Measurements from ENCODE around the gene ZFP90. TPM values are rescaled to one million over a fixed set of nuclear protein-coding genes. Genes with fewer than 3 reads are reported as not detected.

Gene ZFP90
- total RNA-seq, 4 donors from 2014 or later: 21.3 to 38.2 (median 27.3) TPM

DNA sequence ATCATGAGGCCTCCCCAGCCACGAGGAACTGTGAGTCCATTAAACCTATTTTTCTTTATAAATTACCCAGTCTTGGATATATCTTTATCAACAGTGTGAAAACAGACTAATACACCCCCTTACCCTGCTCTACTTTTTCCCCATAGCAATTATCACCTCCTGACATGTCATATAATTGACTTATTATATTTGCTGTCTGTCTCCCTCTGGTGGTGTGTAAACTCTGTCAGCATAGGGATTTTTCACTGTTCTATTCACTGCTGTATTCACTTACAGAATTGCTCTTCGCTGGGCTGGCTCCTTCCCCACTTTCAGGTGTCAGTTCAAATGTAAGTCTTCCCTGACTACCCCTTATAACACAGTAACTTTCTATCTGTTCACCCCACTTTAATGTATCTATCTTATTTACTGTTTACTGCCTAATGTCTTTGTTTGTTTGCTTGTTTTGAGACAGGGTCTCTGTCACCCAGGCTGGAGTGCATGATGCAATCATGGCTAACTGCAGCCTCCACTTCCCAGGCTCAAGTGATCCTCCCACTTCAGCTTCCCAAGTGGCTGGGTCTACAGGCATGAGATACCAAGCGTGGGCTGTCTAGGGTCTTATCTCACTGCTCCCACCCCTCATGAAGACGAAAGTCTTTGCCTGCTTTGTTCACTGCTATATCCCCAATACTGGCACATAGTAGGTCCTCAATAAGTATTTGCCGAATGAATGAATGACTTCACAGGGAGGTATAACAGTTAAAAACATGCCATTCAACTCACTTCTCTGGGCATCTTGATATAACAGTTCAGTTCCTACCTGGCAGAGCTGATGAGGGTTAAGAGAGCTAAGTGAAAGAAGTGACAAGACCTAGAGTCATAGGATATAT is 53.6 kb downstream of the ZFP90 start:
- no peak overlapping the region for H3K4me3 ChIP-seq
- WGBS, 2 donors (ENCODE audit: low coverage in 1 of 2): 95 to 96% methylated on average over 2 to 4 of the region's 5 CpGs
- TF ChIP-seq POLR2A (IDR thresholded peaks at IDR 0.05) (no peak), POLR2AphosphoS5 (IDR thresholded peaks at IDR 0.05) (no peak), EP300 (IDR thresholded peaks at IDR 0.05) (no peak)
- TF ChIP-seq, protein P1, sequence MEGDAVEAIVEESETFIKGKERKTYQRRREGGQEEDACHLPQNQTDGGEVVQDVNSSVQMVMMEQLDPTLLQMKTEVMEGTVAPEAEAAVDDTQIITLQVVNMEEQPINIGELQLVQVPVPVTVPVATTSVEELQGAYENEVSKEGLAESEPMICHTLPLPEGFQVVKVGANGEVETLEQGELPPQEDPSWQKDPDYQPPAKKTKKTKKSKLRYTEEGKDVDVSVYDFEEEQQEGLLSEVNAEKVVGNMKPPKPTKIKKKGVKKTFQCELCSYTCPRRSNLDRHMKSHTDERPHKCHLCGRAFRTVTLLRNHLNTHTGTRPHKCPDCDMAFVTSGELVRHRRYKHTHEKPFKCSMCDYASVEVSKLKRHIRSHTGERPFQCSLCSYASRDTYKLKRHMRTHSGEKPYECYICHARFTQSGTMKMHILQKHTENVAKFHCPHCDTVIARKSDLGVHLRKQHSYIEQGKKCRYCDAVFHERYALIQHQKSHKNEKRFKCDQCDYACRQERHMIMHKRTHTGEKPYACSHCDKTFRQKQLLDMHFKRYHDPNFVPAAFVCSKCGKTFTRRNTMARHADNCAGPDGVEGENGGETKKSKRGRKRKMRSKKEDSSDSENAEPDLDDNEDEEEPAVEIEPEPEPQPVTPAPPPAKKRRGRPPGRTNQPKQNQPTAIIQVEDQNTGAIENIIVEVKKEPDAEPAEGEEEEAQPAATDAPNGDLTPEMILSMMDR (IDR thresholded peaks at IDR 0.05): no peak

DNA sequence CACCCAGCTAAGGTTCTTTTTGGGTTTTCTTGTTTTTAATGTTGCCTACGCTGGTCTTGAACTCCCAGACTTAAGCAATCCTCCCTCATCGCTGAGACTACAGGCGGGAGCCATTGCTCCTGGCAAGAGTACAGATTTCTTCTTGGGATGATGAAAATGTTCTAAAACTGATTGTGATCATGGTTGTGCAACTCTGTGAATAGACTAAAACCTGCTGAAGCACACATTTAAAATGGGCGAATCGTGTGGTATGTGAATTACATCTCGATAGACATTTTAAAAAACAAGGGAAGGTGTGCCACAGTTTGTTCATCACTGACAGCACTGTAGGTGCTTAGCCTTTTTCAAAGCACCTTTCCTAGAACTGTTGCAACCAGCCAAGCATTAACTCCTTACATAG is 57.2 kb downstream of the ZFP90 start:
- no peaks in the 10 kb centered on the region for H3K9me3 ChIP-seq
- H3K4me1 ChIP-seq: no peaks in the 10 kb centered on the region
- ATAC-seq: no peak
- no peaks in the 10 kb centered on the region for H3K36me3 ChIP-seq
- H3K4me3 ChIP-seq: no peak overlapping the region
- TF ChIP-seq, protein P1 (IDR thresholded peaks at IDR 0.05): no peak
- TF ChIP-seq POLR2A (IDR thresholded peaks at IDR 0.05) (no peak), EP300 (IDR thresholded peaks at IDR 0.05) (no peak), POLR2AphosphoS5 (IDR thresholded peaks at IDR 0.05) (no peak)
- H3K27ac ChIP-seq: no peak overlapping the region
- 80 to 92% methylated on average over 3 to 6 of the region's 6 CpGs for WGBS, 2 donors (ENCODE audit: low coverage in 1 of 2)
- H3K27me3 ChIP-seq: no peaks in the 10 kb centered on the region

More for the DNA sequence above, 53.6 kb downstream of the ZFP90 start:
- peaks cover 4% of the 10 kb centered on the region for H3K27me3 ChIP-seq
- H3K36me3 ChIP-seq: no peaks in the 10 kb centered on the region
- H3K4me1 ChIP-seq: no peaks in the 10 kb centered on the region
- H3K27ac ChIP-seq: no peak overlapping the region
- ATAC-seq: no peak
- H3K9me3 ChIP-seq: no peaks in the 10 kb centered on the region

DNA sequence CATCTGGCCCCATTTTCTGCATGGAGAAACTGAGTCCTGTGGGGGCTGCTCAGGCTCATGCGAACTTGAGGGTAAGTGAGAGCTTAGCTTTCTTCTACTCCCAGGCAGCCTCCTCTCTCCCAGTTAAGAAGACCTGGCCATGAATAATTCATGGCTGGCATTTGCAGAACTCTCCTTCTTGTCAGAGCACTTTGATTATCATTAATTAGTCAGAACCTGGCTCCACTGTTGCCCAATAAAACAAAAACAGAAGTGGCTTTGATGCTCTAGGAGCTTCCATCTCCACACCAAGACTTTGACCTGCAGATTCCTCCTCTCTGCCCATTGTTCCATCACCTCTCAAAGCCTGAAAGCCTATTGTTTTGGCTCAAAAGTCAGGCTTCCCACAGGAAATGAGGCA is 60.5 kb downstream of the ZFP90 start:
- Histone ChIP-seq H3K27ac (no peak overlapping the region), H3K36me3 (no peaks in the 10 kb centered on the region), H3K4me3 (no peak overlapping the region), H3K4me1 (no peaks in the 10 kb centered on the region), H3K9me3 (no peaks in the 10 kb centered on the region), H3K27me3 (no peaks in the 10 kb centered on the region)
- 90% methylated on average over 1 of the region's 1 CpG; no CpG with 5 or more reads in 1 of the 2 donors for WGBS, 2 donors (ENCODE audit: low coverage in 1 of 2)
- TF ChIP-seq, protein P1 (IDR thresholded peaks at IDR 0.05): no peak
- TF ChIP-seq POLR2AphosphoS5 (IDR thresholded peaks at IDR 0.05): no peak
- TF ChIP-seq EP300 (IDR thresholded peaks at IDR 0.05): no peak
- TF ChIP-seq POLR2A (IDR thresholded peaks at IDR 0.05): no peak
- no peak for ATAC-seq

DNA sequence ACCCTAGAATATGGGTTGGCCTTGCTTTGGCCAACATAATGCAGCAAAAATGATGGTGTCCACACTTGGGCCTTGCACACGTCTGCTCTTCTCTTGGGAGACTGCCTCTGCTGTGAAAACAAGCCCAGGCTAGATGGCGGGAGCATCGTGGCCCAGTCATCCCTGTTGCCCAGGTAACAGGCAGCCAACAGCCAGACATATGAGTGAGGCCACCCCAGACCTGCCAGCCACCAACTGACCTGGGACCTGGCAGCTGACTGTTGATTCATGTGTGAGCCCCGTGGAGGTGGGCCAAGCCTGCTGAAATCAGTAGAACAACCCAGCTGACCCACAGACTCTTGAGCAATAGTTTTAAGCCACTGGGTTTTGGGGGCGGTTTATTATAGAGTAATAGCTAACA is 66.7 kb downstream of the ZFP90 start:
- no peak for TF ChIP-seq POLR2A (IDR thresholded peaks at IDR 0.05)
- TF ChIP-seq EP300 (IDR thresholded peaks at IDR 0.05): no peak
- no peak for TF ChIP-seq POLR2AphosphoS5 (IDR thresholded peaks at IDR 0.05)
- TF ChIP-seq, protein P1 (IDR thresholded peaks at IDR 0.05): no peak
- Histone ChIP-seq H3K27ac (no peak overlapping the region), H3K9me3 (no peaks in the 10 kb centered on the region), H3K4me1 (no peaks in the 10 kb centered on the region), H3K4me3 (no peak overlapping the region), H3K27me3 (no peaks in the 10 kb centered on the region), H3K36me3 (no peaks in the 10 kb centered on the region)
- ATAC-seq: no peak
- WGBS, 2 donors (ENCODE audit: low coverage in 1 of 2): 75% methylated on average over 2 of the region's 5 CpGs; no CpG with 5 or more reads in 1 of the 2 donors

DNA sequence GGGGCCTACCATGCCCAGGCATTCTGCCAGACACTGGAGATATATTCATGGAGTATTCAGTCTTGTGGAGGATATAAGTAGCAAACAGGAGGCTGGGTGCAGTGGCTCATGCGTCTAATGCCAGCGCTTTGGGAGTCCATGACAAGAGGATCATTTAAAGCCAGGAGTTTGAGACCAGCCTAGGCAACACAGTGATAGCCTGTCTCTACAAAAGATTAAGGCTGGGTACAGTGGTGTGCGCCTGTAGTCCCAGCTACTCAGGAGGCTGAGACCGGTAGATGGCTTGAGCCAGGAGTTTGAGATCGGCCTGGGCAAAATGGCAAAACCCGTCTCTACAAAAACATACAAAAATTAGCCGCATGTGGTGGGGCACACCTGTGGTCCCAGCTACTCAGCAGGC is 68.4 kb downstream of the ZFP90 start:
- H3K36me3 ChIP-seq: no peaks in the 10 kb centered on the region
- no peak overlapping the region for H3K27ac ChIP-seq
- H3K4me3 ChIP-seq: no peak overlapping the region
- H3K4me1 ChIP-seq: no peaks in the 10 kb centered on the region
- no peaks in the 10 kb centered on the region for H3K27me3 ChIP-seq
- ATAC-seq: no peak
- WGBS, 2 donors (ENCODE audit: low coverage in 1 of 2): 89 to 99% methylated on average over 7 of the region's 7 CpGs
- TF ChIP-seq EP300 (IDR thresholded peaks at IDR 0.05): no peak
- TF ChIP-seq, protein P1 (IDR thresholded peaks at IDR 0.05): no peak
- TF ChIP-seq POLR2AphosphoS5 (IDR thresholded peaks at IDR 0.05): no peak
- TF ChIP-seq POLR2A (IDR thresholded peaks at IDR 0.05): no peak
- no peaks in the 10 kb centered on the region for H3K9me3 ChIP-seq

Measured in gastroesophageal sphincter (tissue), 4 donors.